ENCODE data around the gene IL4R.
A peak's percentile ranks its signal among the peaks of the same experiment; 100 is the strongest.
"Not testable (repeated sequence)": the region's sequence is repeated elsewhere in the genome, so short reads cannot be mapped to it uniquely, and the experiment has no call there.

IL4R gene

GRCh38 chr16:27381236-27381635, 67.5 kb downstream of the IL4R start:
- no peak for DNase-seq (ENCODE audit: low read depth)

GRCh38 chr16:27381974-27382855, 68.4 kb downstream of the IL4R start:
- no peak for DNase-seq (ENCODE audit: low read depth)

GRCh38 chr16:27383556-27384243, 69.9 kb downstream of the IL4R start:
- DNase-seq (ENCODE audit: low read depth): no peak

- no peak for DNase-seq (ENCODE audit: low read depth)
Observed at GRCh38 chr16:27384425-27384824, 70.7 kb downstream of the IL4R start.

GRCh38 chr16:27385398-27385797, 71.6 kb downstream of the IL4R start:
- no peak for DNase-seq (ENCODE audit: low read depth)

- DNase-seq (ENCODE audit: low read depth): no peak
Observed at GRCh38 chr16:27386674-27387073, 72.9 kb downstream of the IL4R start.

- no peak for DNase-seq (ENCODE audit: low read depth)
Observed at GRCh38 chr16:27387724-27388123, 74.0 kb downstream of the IL4R start.

- DNase-seq (ENCODE audit: low read depth): no peak
Observed at GRCh38 chr16:27389272-27389961, 75.6 kb downstream of the IL4R start.

GRCh38 chr16:27390151-27390550, 76.4 kb downstream of the IL4R start:
- no peak for DNase-seq (ENCODE audit: low read depth)

- no peak for DNase-seq (ENCODE audit: low read depth)
Observed at GRCh38 chr16:27392671-27393070, 78.9 kb downstream of the IL4R start.

- DNase-seq (ENCODE audit: low read depth): no peak
Observed at GRCh38 chr16:27394516-27394915, 80.7 kb downstream of the IL4R start.

- DNase-seq (ENCODE audit: low read depth): not testable (repeated sequence)
Observed at GRCh38 chr16:27398341-27398893, 84.6 kb downstream of the IL4R start.

GRCh38 chr16:27398894-27399853, 85.4 kb downstream of the IL4R start:
- no peak for DNase-seq (ENCODE audit: low read depth)

- no peak for DNase-seq (ENCODE audit: low read depth)
Observed at GRCh38 chr16:27399969-27400368, 86.2 kb downstream of the IL4R start.

GRCh38 chr16:27400751-27401620, 87.2 kb downstream of the IL4R start:
- DNase-seq (ENCODE audit: low read depth): peak; percentile 83

- DNase-seq (ENCODE audit: low read depth): peak; percentile 81
Observed at GRCh38 chr16:27401768-27402568, 88.2 kb downstream of the IL4R start, which contains the start of gene IL21R. IL21R (plus strand) TSS chr16:27402174; CDS start chr16:27430072, 27,898 bp downstream.

GRCh38 chr16:27402569-27402963, 88.8 kb downstream of the IL4R start:
- DNase-seq (ENCODE audit: low read depth): no peak

GRCh38 chr16:27402964-27403600, 89.3 kb downstream of the IL4R start:
- no peak for DNase-seq (ENCODE audit: low read depth)

GRCh38 chr16:27403601-27403992, 89.8 kb downstream of the IL4R start:
- no peak for DNase-seq (ENCODE audit: low read depth)

Measured in EH (cell line).